Skeletal muscle tissue (tissue), 4 donors: Measurements from ENCODE around the gene RPE. TPM values are rescaled to one million over a fixed set of nuclear protein-coding genes. Genes with fewer than 3 reads are reported as not detected.

ENCODE experiments used
- H3K27ac ChIP-seq: one replicate; pipeline ENCODE4 v1.7.0; 2013; ENCODE audit warnings: mild to moderate bottlenecking, low read depth, low read length, inconsistent platforms
- H3K27me3 ChIP-seq, 3 donors: one replicate each; pipeline ENCODE4 v1.7.0; 2013; ENCODE audit warnings: low read length in 3 of 3; ENCODE audit not compliant: control insufficient read depth in 3 of 3, insufficient read depth in 3 of 3
- H3K36me3 ChIP-seq, 3 donors: one replicate each; pipeline ENCODE4 v1.7.0; 2013; ENCODE audit warnings: low read length in 3 of 3; ENCODE audit not compliant: control insufficient read depth in 3 of 3, insufficient read depth in 3 of 3
- H3K4me1 ChIP-seq, 3 donors: one replicate each; pipeline ENCODE4 v1.7.0; 2013; ENCODE audit warnings: low read length in 3 of 3, mild to moderate bottlenecking in 3 of 3; ENCODE audit not compliant: control insufficient read depth in 3 of 3, insufficient read depth in 3 of 3
- H3K4me3 ChIP-seq, 3 donors: one replicate each; pipeline ENCODE4 v1.7.0; 2013; ENCODE audit warnings: low read length in 3 of 3
- H3K9ac ChIP-seq, 3 donors: one replicate each; pipeline ENCODE4 v1.7.0; 2013; ENCODE audit warnings: low read length in 3 of 3, mild to moderate bottlenecking in 3 of 3, moderate library complexity in 2 of 3, low read depth in 1 of 3
- H3K9me3 ChIP-seq, 3 donors: one replicate each; pipeline ENCODE4 v1.7.0; 2013; ENCODE audit warnings: low read length in 3 of 3; ENCODE audit not compliant: control insufficient read depth in 3 of 3
- total RNA-seq: library from RNA; depleted of rRNA; stranded (reverse); fragments of >200 nt; gene quantifications from one replicate; pipeline ENCODE4 v1.2.3, GENCODE V29; 2014
- donor health status: Osteomylitis.

Gene RPE
- total RNA-seq, 1 donor from 2014 or later, result 29.7 TPM

DNA sequence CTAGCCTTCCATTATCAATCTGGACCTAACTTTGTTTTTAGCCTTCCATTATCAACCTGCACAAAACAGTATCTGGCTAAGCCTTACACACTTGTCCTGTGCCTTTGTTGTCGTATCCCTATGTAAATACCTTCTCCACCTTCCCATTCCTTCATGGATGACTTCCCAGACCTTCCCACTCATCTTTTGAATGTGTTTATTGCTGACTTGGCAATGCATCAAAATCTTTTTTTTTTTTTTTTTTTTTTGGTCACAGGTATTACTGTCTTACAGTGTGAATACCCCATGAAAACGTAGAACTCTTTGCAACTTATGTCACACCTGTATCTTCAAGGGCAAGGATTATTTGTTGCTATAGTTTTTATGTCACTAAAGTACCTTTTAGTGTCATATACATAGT, 25.7 kb downstream of the RPE start:
- H3K36me3 ChIP-seq, result peaks cover 0 to 13% (median 12%) of the 10 kb centered on the region in 3 donors
- H3K27ac ChIP-seq, result no peak overlapping the region
- no peaks in the 10 kb centered on the region for H3K9me3 ChIP-seq
- no peak overlapping the region for H3K9ac ChIP-seq
- H3K4me3 ChIP-seq, result no peak overlapping the region
- peaks cover 0 to 3% (median 3%) of the 10 kb centered on the region in 3 donors for H3K4me1 ChIP-seq
- H3K27me3 ChIP-seq, result no peaks in the 10 kb centered on the region

GRCh38 chr2:210034087-210034683, 31.7 kb downstream of the RPE start:
- no peak overlapping the region for H3K9ac ChIP-seq
- no peaks in the 10 kb centered on the region for H3K27me3 ChIP-seq
- H3K27ac ChIP-seq, result no peak overlapping the region
- no peaks in the 10 kb centered on the region for H3K36me3 ChIP-seq
- H3K9me3 ChIP-seq, result no peaks in the 10 kb centered on the region
- H3K4me1 ChIP-seq, result no peaks in the 10 kb centered on the region
- no peak overlapping the region for H3K4me3 ChIP-seq

DNA sequence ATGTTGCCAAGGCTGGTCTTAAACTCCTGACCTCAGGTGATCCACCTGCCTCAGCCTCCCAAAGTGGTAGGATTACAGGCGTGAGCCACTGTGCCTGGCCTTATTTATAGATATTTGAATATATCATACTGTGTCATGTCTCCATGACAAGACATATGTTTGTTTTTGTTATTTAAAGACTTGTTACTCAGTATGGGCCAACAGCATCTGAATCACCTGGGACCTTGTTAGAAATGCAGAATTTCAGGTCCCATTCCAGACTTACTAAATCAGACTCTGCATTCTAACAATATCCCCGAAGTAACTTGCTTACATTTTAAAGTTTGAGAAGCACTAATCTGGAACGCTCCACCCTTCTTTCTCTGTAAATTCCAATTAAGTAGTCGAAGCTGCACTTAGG, 33.2 kb downstream of the RPE start:
- H3K27ac ChIP-seq, result no peak overlapping the region
- H3K9ac ChIP-seq, result no peak overlapping the region
- H3K36me3 ChIP-seq, result no peaks in the 10 kb centered on the region

DNA sequence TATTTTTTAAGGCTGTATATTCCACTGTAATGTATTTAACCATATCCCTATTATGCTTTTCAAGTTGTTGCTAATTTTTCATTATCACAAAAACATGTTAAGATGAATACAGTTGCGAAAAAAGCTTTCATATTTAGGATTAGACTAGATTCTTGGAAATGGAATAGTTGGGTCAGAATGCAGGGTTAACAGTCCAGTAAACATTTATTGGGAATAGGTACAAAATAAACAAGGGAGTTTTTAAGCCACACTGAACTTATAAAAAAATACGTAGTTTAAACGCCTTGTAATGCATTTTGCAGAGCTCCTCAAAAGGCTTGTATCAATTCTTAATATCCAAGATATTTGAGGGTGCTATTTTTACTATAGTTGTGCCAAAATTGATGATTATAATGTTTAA, 35.6 kb downstream of the RPE start:
- Histone ChIP-seq H3K27me3 (no peaks in the 10 kb centered on the region), H3K27ac (no peak overlapping the region), H3K4me1 (no peaks in the 10 kb centered on the region), H3K9ac (no peak overlapping the region), H3K36me3 (peaks cover 0 to under 1% (median 0%) of the 10 kb centered on the region in 3 donors), H3K9me3 (no peaks in the 10 kb centered on the region), H3K4me3 (no peak overlapping the region)

More for the DNA sequence above, 33.2 kb downstream of the RPE start:
- Histone ChIP-seq H3K9me3 (no peaks in the 10 kb centered on the region), H3K4me3 (no peak overlapping the region), H3K27me3 (no peaks in the 10 kb centered on the region), H3K4me1 (no peaks in the 10 kb centered on the region)

GRCh38 chr2:210046851-210047500, 44.5 kb downstream of the RPE start:
- H3K9me3 ChIP-seq, result peaks cover 0 to 3% (median 0%) of the 10 kb centered on the region in 3 donors
- peaks cover 0 to 5% (median 0%) of the 10 kb centered on the region in 3 donors for H3K4me1 ChIP-seq
- no peaks in the 10 kb centered on the region for H3K27me3 ChIP-seq
- H3K27ac ChIP-seq, result no peak overlapping the region
- H3K4me3 ChIP-seq, result no peak overlapping the region
- H3K36me3 ChIP-seq, result peaks cover 0 to 6% (median 6%) of the 10 kb centered on the region in 3 donors
- H3K9ac ChIP-seq, result no peak overlapping the region

- Histone ChIP-seq H3K27me3 (no peaks in the 10 kb centered on the region), H3K9me3 (peaks cover 0 to 4% (median 3%) of the 10 kb centered on the region in 3 donors), H3K4me1 (peaks cover 0 to 5% (median 0%) of the 10 kb centered on the region in 3 donors), H3K36me3 (peaks cover 0 to 8% (median 0%) of the 10 kb centered on the region in 3 donors), H3K27ac (no peak overlapping the region), H3K4me3 (no peak overlapping the region), H3K9ac (no peak overlapping the region)
Measured at GRCh38 chr2:210049831-210050230, 47.4 kb downstream of the RPE start.

DNA sequence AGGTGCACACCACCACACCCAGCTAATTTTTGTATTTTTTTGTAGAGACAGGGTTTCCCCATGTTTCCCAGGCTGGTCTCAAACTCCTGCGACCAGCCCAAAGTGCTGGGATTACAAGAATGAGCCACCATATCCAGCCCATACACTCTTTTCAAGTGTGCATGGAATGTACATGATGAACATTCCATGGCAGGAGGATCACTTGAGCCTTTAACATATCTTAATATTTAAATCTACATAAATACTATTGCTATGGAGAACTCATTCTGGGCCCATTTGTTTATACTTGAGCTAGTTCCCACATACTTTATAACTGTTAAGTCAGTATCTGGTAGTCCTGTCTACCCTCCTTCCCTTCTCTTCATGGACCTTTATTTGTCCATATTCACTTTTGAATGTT, 48.4 kb downstream of the RPE start:
- Histone ChIP-seq H3K27ac (no peak overlapping the region), H3K4me3 (no peak overlapping the region), H3K36me3 (peaks cover 0 to 13% (median 2%) of the 10 kb centered on the region in 3 donors), H3K4me1 (peaks cover 0 to 5% (median 0%) of the 10 kb centered on the region in 3 donors), H3K9me3 (peaks cover under 1 to 4% (median 3%) of the 10 kb centered on the region in 3 donors), H3K27me3 (no peaks in the 10 kb centered on the region), H3K9ac (no peak overlapping the region)

- H3K4me1 ChIP-seq, result peaks cover 0 to 3% (median 0%) of the 10 kb centered on the region in 3 donors
- no peaks in the 10 kb centered on the region for H3K27me3 ChIP-seq
- peaks cover 0 to 16% (median 7%) of the 10 kb centered on the region in 3 donors for H3K36me3 ChIP-seq
- no peak overlapping the region for H3K4me3 ChIP-seq
- H3K27ac ChIP-seq, result no peak overlapping the region
- no peak overlapping the region for H3K9ac ChIP-seq
- peaks cover 0 to 4% (median 3%) of the 10 kb centered on the region in 3 donors for H3K9me3 ChIP-seq
Measured at GRCh38 chr2:210054696-210055095, 52.3 kb downstream of the RPE start.

DNA sequence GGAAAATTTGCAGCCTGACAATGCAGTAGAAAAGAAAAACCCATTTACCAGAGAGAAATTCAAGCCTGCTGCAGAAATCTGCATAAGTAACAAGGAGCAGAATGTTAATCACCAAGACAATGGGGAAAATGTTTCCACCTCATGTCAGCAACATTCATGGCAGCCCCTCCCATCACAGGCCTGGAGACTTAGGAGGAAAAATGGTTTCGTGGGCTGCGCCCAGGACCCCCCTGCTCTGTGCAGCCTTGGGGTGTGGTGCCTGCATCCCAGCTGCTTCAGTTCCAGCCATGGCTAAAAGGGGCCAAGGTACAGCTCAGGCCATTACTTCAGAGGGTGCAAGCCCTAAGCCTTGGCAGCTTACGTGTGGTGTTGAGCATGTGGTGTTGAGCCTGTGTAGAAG, 53.4 kb downstream of the RPE start:
- Histone ChIP-seq H3K27me3 (no peaks in the 10 kb centered on the region), H3K27ac (no peak overlapping the region), H3K9me3 (peaks cover 0 to 4% (median 3%) of the 10 kb centered on the region in 3 donors), H3K4me1 (no peaks in the 10 kb centered on the region), H3K9ac (no peak overlapping the region), H3K36me3 (peaks cover 0 to 16% (median 7%) of the 10 kb centered on the region in 3 donors), H3K4me3 (no peak overlapping the region)

DNA sequence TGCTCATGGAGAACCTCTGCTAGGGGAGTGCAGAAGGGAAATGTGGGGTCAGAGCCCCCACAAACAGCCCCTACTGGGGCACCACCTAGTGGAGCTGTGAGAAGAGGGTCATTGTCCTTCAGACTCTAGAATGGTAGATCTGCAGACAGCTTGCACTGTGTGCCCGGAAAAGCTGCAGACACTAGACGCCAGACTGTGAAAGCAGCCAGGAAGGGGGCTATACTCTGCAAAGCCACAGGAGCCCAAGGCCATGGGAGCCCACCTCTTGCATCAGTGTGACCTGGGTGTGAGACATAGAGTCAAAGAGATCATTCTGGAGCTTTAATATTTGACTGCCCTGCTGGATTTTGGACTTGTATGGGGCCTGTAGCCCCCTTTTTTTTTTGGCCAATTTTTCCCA, 60.9 kb downstream of the RPE start:
- Histone ChIP-seq H3K36me3 (peaks cover 0 to 2% (median 0%) of the 10 kb centered on the region in 3 donors), H3K4me1 (no peaks in the 10 kb centered on the region), H3K9ac (no peak overlapping the region), H3K27ac (no peak overlapping the region), H3K9me3 (no peaks in the 10 kb centered on the region), H3K4me3 (no peak overlapping the region), H3K27me3 (no peaks in the 10 kb centered on the region)
